ENCODE data around the gene OR4S2. TPM values are rescaled to one million over a fixed set of nuclear protein-coding genes. Genes with fewer than 3 reads are reported as not detected.

Gene OR4S2, protein sequence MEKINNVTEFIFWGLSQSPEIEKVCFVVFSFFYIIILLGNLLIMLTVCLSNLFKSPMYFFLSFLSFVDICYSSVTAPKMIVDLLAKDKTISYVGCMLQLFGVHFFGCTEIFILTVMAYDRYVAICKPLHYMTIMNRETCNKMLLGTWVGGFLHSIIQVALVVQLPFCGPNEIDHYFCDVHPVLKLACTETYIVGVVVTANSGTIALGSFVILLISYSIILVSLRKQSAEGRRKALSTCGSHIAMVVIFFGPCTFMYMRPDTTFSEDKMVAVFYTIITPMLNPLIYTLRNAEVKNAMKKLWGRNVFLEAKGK
- total RNA-seq (2014; rRNA removed; shearing (Covaris generic)) = not detected in 2 replicates

DNA sequence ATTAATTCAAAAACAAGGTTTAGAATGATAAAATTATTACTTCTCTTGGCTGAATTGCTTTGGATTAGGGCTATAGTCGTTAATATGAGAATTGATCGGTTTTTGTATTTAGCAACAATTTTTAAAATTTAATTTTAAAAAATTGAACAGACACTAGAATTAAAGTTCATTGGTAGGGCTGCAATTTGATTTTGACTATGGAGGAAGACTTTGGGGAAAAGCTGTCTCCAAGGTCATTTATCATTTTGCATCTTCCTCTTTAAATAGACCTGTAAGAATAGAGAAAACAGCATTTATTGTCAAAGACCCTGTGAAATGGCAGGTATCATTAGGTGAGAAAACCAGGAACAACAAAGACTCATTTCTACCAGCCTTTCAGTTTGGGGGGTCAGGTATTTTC is at the start of gene OR4S2:
Gene OR4S2, plus strand, starts transcription at position 301 of the 400 bp plus-strand sequence. CDS start 2,577 bp downstream, outside the sequence.
- no peak for DNase-seq (ENCODE audit: low spot score)

DNA sequence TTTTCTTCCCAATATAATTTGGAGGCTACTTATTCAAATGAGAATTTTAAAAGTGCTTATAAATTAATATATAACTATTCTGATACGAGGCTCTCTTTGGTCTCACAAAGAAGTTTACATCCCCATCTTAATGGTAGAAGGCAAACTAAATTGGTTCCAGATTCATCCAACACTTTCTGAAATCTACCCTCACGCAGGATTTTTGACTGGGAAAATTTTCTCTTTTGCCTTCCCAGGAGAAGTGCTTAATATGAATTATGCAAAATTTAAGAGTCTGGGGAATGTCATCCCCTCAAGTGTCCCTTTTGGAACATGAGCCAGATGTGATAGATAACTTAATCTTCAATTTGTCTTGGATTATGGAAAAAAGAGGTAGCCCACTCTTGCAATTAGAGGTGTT is 40.6 kb upstream of the OR4S2 start, which contains the start of gene OR4C11:
Gene OR4C11, minus strand, starts transcription at position 101 of the 400 bp plus-strand sequence. CDS start 3,272 bp downstream, outside the sequence.
- no peak for DNase-seq (ENCODE audit: low spot score)

DNA sequence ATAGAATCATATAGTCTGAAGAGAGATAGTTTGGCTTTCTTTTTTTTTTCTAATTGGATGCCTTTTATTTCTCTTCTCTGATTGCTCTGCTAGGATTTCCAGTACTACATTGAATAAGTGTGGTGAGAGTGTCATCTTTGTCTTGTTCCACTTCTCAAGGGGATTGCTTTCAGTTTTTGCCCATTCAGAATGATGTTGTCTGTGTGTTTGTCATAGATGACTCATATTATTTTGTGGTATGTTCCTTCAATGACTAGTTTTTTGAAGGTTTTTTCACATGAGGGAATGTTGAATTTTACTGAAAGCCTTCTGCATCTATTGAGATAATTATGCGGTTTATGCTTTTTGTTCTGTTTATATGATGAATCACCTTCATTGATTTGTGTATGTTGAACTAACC is 23.6 kb upstream of the OR4S2 start:
- no peak for DNase-seq (ENCODE audit: low spot score)

DNA sequence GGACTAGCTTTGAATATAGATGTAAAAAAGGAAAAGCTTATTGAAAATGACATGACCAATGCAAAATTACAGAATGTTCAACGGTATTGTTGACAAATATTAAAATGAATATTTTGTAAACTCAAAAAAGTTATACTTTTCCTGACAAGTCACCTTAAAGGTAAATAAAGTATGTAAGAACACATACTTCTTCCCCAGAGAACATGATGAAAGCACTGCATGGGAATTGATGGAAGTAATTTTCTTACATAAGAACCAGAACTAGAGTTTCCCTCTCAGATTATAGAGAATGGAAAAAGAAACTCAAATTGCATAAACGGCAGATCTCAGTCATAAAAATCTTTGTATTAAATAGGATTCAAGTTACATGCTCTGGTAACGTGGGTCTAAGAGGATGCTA is 13.3 kb upstream of the OR4S2 start, which contains the start of gene OR4P4:
Gene OR4P4, plus strand, starts transcription at position 301 of the 400 bp plus-strand sequence.
- no peak for DNase-seq (ENCODE audit: low spot score)

DNA sequence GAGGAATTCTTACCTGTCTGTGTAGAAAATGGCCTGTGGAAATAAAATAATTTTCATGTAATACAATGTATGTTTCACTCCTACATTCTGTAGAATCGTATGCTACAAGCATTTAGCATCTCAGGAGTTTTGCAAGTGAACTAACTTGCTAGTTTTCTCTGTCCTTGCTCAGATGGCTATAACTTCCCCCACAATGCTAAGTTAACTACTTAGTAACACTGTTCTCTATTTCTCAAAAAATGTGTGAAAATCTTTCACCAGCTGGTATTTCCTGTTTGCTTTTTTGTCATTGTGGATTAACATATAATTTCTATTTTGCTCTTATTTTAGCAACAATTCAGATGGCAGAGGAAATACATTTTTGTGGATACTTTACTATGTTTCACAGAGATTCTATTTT is 4.4 kb downstream of the OR4S2 start:
- DNase-seq (ENCODE audit: low spot score) = no peak

DNA sequence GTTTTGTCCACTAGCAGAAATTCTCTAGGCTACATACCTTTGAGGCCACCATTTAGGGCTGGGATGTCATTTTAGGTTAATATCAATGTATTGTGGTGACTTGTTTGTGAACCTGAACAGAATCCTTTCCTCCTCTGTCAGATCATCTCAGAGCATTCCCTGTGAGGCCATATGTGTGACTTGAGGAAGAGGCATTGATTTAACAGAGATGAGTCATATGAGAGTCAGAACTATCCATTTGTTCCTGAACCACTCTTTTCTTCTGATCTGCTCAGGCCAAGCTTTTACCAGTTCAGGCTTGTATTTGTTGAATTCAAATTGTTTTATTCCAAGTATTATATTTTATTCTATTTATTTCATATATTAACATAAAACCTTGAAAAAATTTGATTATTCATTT is 7.0 kb downstream of the OR4S2 start:
- no peak for DNase-seq (ENCODE audit: low spot score)

DNA sequence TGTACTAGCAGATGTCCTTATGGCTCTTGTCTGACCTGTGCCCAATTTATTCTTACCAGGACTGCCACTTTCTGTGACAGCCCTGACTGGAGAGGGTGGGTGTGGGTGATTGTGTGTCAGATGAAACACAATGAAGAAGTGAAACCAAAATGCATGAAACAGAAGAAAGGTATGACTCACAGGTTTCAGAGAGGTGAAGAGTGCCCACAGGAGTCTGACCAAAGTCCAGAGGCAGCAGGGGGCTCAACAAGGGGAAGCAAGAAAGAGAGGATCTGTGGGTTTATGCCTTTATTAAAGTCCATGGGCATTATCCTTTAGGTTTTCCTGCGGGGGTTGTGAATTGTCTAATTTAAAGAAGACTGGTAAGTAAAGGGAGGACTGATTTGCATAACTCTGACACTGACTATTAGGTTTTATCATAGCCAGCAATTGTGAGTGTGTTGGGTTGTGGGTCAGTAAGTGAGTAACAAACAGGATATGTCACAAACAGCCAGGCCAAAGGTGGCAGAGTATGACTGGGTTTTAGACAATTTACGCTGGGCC is 10.0 kb downstream of the OR4S2 start:
- no peak for DNase-seq (ENCODE audit: low spot score)

DNA sequence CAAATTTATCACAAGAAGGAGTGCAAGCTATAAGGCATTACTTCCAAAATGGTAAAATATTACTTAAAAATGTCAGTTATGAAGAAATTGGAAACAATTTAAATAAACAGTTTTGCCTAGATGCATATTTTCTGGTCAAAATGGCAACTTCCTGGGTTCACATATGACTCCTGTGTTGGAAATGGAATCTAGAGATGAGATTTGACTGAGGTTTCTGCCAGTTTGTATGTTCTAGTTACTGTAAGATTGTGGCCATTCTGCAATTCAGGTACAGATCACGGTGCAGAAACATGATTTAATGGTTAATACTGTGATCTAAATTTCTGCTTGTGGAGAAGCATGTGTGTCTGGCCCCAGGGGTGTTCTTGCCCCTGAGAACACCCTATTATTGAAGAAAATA is 10.5 kb downstream of the OR4S2 start:
- no peak for DNase-seq (ENCODE audit: low spot score)

DNA sequence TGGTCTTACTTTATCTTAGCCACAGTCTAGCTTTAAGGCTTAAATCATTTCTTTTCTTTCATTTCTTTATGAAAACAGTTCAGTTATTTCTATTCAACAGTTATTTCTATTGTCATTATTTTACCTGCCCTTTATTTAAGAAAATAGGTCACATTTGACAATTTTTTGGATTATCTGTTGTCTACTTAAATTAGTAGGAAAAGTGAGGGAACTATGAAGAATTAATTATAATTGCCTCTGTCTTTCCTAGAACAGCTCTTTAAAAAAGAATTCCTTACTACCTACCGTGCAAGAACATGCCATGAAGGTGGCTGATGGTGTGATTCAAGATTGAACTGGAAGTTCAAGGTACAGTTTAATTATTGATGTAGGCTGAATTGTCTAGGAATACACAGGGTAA is 13.8 kb downstream of the OR4S2 start, which contains the start of gene OR4C6:
Gene OR4C6, plus strand, starts transcription at position 301 of the 400 bp plus-strand sequence. CDS start 2,966 bp downstream, outside the sequence.
- no peak for DNase-seq (ENCODE audit: low spot score)

DNA sequence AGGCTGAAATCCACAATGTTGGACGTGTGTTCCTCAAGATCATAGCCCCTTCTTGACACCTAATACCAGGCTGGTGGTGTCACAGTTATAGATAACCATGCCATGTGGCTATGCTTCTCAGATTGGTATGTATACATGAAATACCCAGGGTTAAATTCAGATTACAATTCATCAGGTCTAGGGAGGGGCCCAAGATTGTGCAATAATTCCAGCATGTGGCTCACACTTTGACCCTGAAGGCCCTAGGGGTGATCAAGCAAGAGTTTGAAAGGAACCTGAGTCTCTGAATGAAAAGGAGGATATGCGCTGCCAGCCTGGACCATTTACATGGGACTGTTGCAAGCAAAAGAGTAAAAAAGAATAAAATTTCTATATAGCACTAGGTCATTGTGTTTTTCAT is 21.2 kb downstream of the OR4S2 start:
- DNase-seq (ENCODE audit: low spot score) = no peak

DNA sequence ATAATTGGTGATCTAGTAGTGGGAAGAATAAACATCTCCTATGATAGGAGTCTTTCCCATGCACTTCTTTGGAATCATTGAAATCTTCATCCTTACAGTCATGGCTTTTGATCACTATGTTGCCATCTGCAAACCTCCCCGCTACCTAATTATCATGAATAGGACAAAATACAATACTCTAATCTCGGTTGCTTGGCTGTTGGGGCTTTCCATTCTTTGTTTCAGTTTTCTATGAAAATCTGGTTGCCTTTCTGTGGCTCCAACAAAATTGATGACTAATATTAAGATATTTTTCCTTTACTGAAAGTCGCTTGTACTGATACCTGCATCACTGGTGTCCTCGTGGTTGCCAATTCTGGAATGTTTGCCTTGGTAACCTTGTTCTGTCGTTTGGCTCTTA is 25.7 kb downstream of the OR4S2 start:
- no peak for DNase-seq (ENCODE audit: low spot score)

DNA sequence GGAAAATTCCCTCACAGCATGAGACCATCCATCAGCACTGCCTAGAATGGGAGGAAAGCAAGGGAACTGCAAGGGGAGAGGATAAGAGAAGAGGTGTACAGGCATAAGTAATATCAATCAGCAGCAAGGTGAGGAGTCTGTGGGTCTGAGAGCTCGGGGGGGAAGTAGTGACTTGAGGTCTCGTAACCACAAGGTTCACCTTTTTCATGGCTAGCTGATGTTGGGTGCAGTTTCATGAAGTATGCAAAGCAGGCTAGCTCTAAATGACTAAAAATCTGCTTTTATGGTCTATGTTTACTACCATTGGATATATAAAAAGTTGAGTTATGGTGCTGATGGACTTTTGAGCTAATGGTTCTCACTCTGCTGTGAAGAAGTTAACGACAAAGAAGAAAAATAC is 49.7 kb downstream of the OR4S2 start:
- no peak for DNase-seq (ENCODE audit: low spot score)

DNA sequence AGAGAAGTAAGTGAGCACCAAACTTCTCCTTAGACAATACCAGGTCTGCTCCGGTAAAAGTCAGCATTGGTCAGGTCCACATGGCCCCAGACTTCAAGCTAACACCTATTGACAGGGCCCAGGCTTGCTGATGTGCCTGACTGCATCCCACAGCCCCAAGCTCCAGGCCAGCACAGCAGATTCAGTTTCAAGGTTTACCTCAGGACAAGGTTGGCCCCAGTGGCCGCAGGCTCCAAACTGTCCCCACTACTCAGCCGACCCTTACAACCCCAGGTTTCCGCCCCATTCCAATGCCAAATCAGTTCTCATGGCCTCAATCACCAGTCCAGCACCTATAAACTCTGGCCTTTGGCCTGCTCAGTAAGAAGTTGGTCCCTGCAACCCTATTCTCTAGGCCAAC is 53.3 kb downstream of the OR4S2 start:
- DNase-seq (ENCODE audit: low spot score) = no peak

Other genes starting within 250 kb of the OR4S2 start
- not detected in 2 replicates for gene OR4C15, start 93.9 kb upstream of the OR4S2 start, total RNA-seq (2014; rRNA removed; shearing (Covaris generic))
- not detected in 2 replicates for gene OR4C16, start 76.2 kb upstream of the OR4S2 start, total RNA-seq (2014; rRNA removed; shearing (Covaris generic))
- gene OR4C11, start 40.7 kb upstream of the OR4S2 start, total RNA-seq (2014; rRNA removed; shearing (Covaris generic)) = not detected in 2 replicates
- not detected in 2 replicates for gene OR4P4, start 13.2 kb upstream of the OR4S2 start, total RNA-seq (2014; rRNA removed; shearing (Covaris generic))
- not detected in 2 replicates for gene OR4C6, start 13.9 kb downstream of the OR4S2 start, total RNA-seq (2014; rRNA removed; shearing (Covaris generic))
- gene OR5D13, start 125.1 kb downstream of the OR4S2 start, total RNA-seq (2014; rRNA removed; shearing (Covaris generic)) = not detected in 2 replicates
- not detected in 2 replicates for gene OR5D14, start 147.2 kb downstream of the OR4S2 start, total RNA-seq (2014; rRNA removed; shearing (Covaris generic))
- not detected in 2 replicates for gene OR5L1, start 163.0 kb downstream of the OR4S2 start, total RNA-seq (2014; rRNA removed; shearing (Covaris generic))
- not detected in 2 replicates for gene OR5D18, start 171.3 kb downstream of the OR4S2 start, total RNA-seq (2014; rRNA removed; shearing (Covaris generic))
- gene OR5L2, start 178.9 kb downstream of the OR4S2 start, total RNA-seq (2014; rRNA removed; shearing (Covaris generic)) = not detected in 2 replicates
- not detected in 2 replicates for gene OR5D16, start 190.4 kb downstream of the OR4S2 start, total RNA-seq (2014; rRNA removed; shearing (Covaris generic))
- gene TRIM51, start 235.0 kb downstream of the OR4S2 start, total RNA-seq (2014; rRNA removed; shearing (Covaris generic)) = not detected in 2 replicates

All from A172 (cell line).